Lower leg skin (tissue), 4 donors: Measurements from ENCODE around the gene NCF4. TPM values are rescaled to one million over a fixed set of nuclear protein-coding genes. Genes with fewer than 3 reads are reported as not detected.

Source experiments
- DNase-seq, 2 donors: peaks; one replicate each; pipeline ENCODE4 v3.0.0-alpha.2; 2019; ENCODE audit warnings: low spot score in 2 of 2
- H3K4me3 ChIP-seq: fragments of 200-600 bp; sonication (generic); 2 replicates; pipeline ENCODE4 v1.5.1; 2017; ENCODE audit warnings: mild to moderate bottlenecking, low read depth; ENCODE audit not compliant: poor library complexity, severe bottlenecking
- CTCF ChIP-seq, 3 donors: fragments of 450-650 bp; IDR thresholded peaks; one replicate each; pipeline ENCODE4 v1.5.1; 2016; ENCODE audit warnings: antibody characterized with exemption in 3 of 3, mild to moderate bottlenecking in 3 of 3, moderate library complexity in 2 of 3
- POLR2A ChIP-seq, 2 donors: fragments of 450-650 bp; IDR thresholded peaks; one replicate each; pipeline ENCODE4 v1.6.1; 2016 to 2017; ENCODE audit warnings: antibody characterized with exemption in 2 of 2, mild to moderate bottlenecking in 1 of 2, moderate library complexity in 1 of 2
- WGBS, 2 donors: methylation state at CpG; one replicate each; pipeline ENCODE4 v1.1.5; 2018; 5-methylcytosine and 5-hydroxymethylcytosine counted together
- intact Hi-C: fragments of 100-400 bp; cut with DNase I; formaldehyde crosslinking; loops from one replicate; pipeline ENCODE4 v1.15.0; 2023; ENCODE audit warnings: low total_unique reads
- total RNA-seq, 4 donors: library from RNA; depleted of rRNA; stranded (reverse); fragments of >200 nt; gene quantifications; one replicate each; pipeline ENCODE4 v1.1.0, GENCODE V29; 2016

The NCF4 gene
- total RNA-seq, 4 donors from 2014 or later = 2.6 to 6.4 (median 5.4) TPM

- intact Hi-C loops = no loop called here
- no peak for TF ChIP-seq CTCF (IDR thresholded peaks at IDR 0.05)
- TF ChIP-seq POLR2A (IDR thresholded peaks at IDR 0.05) = no peak
- no peak overlapping the region for H3K4me3 ChIP-seq
- DNase-seq = no peak
- 85 to 92% methylated on average over 2 of the region's 2 CpGs for WGBS, 2 donors
These were observed 12.2 kb downstream of the NCF4 start for GRCh38 chr22:36872866-36873498.

GRCh38 chr22:36873614-36874308 lies 13.0 kb downstream of the NCF4 start:
- no peak for DNase-seq
- TF ChIP-seq POLR2A (IDR thresholded peaks at IDR 0.05) = no peak
- TF ChIP-seq CTCF (IDR thresholded peaks at IDR 0.05) = peak in 1 of 3 donors; percentile 6
- WGBS, 2 donors = 28 to 41% methylated on average over 6 of the region's 6 CpGs
- H3K4me3 ChIP-seq = no peak overlapping the region
- intact Hi-C loops = no loop called here

DNA sequence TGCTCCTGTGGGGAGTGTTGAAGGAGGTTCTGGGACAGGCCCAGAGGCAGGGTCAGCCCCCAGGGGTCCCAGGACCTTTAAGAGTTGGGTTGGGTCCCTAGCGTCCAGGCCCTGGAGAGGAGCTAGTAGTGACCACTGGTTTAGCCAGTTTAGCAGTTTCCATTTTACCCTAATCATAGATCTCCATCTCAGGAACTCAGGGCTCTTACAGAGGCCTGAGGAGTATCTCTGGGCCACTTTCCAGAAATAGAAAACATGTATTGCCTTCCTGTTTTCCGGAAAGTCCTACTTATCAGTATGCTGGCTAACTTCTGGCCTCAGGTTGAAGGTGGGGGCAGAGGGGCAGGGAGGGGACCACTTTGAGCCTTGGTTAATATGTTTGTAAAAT lies 13.5 kb downstream of the NCF4 start:
- no peak for TF ChIP-seq POLR2A (IDR thresholded peaks at IDR 0.05)
- no peak for TF ChIP-seq CTCF (IDR thresholded peaks at IDR 0.05)
- no peak for DNase-seq
- WGBS, 2 donors = 75 to 76% methylated on average over 2 of the region's 2 CpGs
- no peak overlapping the region for H3K4me3 ChIP-seq
- intact Hi-C loops = no loop called here

DNA sequence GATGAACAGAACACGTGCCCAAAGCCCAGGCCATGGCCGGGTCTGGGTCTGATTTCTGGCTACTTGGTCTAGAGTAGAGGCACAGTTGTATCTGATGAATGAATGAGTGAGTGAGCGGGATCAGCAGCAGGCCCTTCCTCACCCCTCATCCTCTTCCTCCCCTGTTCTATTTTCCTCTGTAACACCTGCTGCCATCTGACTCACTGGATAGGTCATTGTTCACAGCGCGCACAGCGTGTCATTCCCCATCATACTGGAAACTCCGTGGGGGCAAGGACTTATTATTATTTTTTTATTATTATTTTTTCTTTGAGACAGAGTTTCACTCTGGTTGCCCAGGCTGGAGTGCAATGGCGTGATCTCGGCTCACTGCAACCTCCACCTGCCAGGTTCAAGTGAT lies 13.9 kb downstream of the NCF4 start:
- no peak overlapping the region for H3K4me3 ChIP-seq
- 91% methylated on average over 8 to 9 of the region's 9 CpGs for WGBS, 2 donors
- intact Hi-C loops = loop anchor here (1.0 kb wide), 1 partner anchor 32 kb away; no protein-coding TSS in a partner anchor
- no peak for TF ChIP-seq CTCF (IDR thresholded peaks at IDR 0.05)
- no peak for TF ChIP-seq POLR2A (IDR thresholded peaks at IDR 0.05)
- DNase-seq = no peak

DNA sequence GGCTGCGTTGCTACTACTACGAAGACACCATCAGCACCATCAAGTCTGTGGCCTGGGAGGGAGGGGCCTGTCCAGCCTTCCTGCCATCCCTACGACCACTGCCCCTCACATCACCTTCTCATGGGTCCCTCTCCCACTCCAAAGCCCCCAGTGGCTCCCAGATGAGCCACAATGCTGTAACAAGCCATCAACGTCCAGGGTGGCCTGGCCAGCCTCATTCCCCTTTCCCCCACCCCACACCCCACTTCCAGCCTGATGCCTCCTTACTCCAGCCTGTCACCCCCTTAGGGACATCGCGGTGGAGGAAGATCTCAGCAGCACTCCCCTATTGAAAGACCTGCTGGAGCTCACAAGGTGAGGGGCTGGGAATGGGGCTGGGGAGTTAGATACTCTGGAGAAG lies 14.9 kb downstream of the NCF4 start:
- no peak for DNase-seq
- intact Hi-C loops = loop anchor here (1.0 kb wide), 1 partner anchor 33 kb away; no protein-coding TSS in a partner anchor
- H3K4me3 ChIP-seq = no peak overlapping the region
- WGBS, 2 donors = 86% methylated on average over 6 of the region's 6 CpGs
- TF ChIP-seq CTCF (IDR thresholded peaks at IDR 0.05) (no peak), POLR2A (IDR thresholded peaks at IDR 0.05) (no peak)
